Measurements from ENCODE around the gene TFF3.
A peak's percentile ranks its signal among the peaks of the same experiment; 100 is the strongest.

The TFF3 gene

GRCh38 chr21:42338729-42339715 lies 23.8 kb upstream of the TFF3 start:
- H3K4me2 ChIP-seq (ENCODE audit: low read depth, low read length, poor library complexity, severe bottlenecking), result no peak overlapping the region
- H2AFZ ChIP-seq (ENCODE audit: low read depth, low read length, severe bottlenecking), result no peak overlapping the region
- no peaks in the 10 kb centered on the region for H3K27me3 ChIP-seq (ENCODE audit: low read length)

GRCh38 chr21:42337830-42338728 lies 22.9 kb upstream of the TFF3 start:
- Histone ChIP-seq H3F3A (ENCODE audit: insufficient read depth) (no peaks in the 10 kb centered on the region), H3K27me3 (ENCODE audit: low read length) (no peaks in the 10 kb centered on the region), H3K4me2 (ENCODE audit: low read depth, low read length, poor library complexity, severe bottlenecking) (no peak overlapping the region), H3K27ac (ENCODE audit: low read depth, low read length) (no peak overlapping the region), H3K9ac (ENCODE audit: low read length) (no peak overlapping the region), H3K9me2 (replicated peaks; ENCODE audit: insufficient read depth, low read length) (no peaks in the 10 kb centered on the region), H4K20me1 (ENCODE audit: low read depth, low read length) (no peaks in the 10 kb centered on the region), H3K79me2 (ENCODE audit: insufficient read depth, low read length) (no peaks in the 10 kb centered on the region), H3K36me3 (ENCODE audit: low read length) (no peaks in the 10 kb centered on the region), H3K4me3 (ENCODE audit: insufficient read depth, low read length, poor library complexity, severe bottlenecking) (no peak overlapping the region), H3K9me3 (ENCODE audit: insufficient read depth, low read length) (no peaks in the 10 kb centered on the region), H2AFZ (ENCODE audit: low read depth, low read length, severe bottlenecking) (no peak overlapping the region)
- TF ChIP-seq EZH2phosphoT487 (conservative IDR thresholded peaks at IDR 0.05; ENCODE audit: low read length) (no peak), CTCF (IDR thresholded peaks at IDR 0.05; ENCODE audit: insufficient read depth, low read length, poor library complexity, severe bottlenecking) (peak; percentile 50)

More at GRCh38 chr21:42338729-42339715, 23.8 kb upstream of the TFF3 start:
- Histone ChIP-seq H3K27ac (ENCODE audit: low read depth, low read length) (no peak overlapping the region), H3K9me2 (replicated peaks; ENCODE audit: insufficient read depth, low read length) (no peaks in the 10 kb centered on the region), H3K79me2 (ENCODE audit: insufficient read depth, low read length) (no peaks in the 10 kb centered on the region), H3K4me3 (ENCODE audit: insufficient read depth, low read length, poor library complexity, severe bottlenecking) (no peak overlapping the region), H3K36me3 (ENCODE audit: low read length) (no peaks in the 10 kb centered on the region), H3F3A (ENCODE audit: insufficient read depth) (no peaks in the 10 kb centered on the region), H4K20me1 (ENCODE audit: low read depth, low read length) (no peaks in the 10 kb centered on the region), H3K9ac (ENCODE audit: low read length) (no peak overlapping the region), H3K9me3 (ENCODE audit: insufficient read depth, low read length) (no peaks in the 10 kb centered on the region)
- TF ChIP-seq EZH2phosphoT487 (conservative IDR thresholded peaks at IDR 0.05; ENCODE audit: low read length) (no peak), CTCF (IDR thresholded peaks at IDR 0.05; ENCODE audit: insufficient read depth, low read length, poor library complexity, severe bottlenecking) (no peak)

- Histone ChIP-seq H3F3A (ENCODE audit: insufficient read depth) (no peaks in the 10 kb centered on the region), H2AFZ (ENCODE audit: low read depth, low read length, severe bottlenecking) (no peak overlapping the region), H3K79me2 (ENCODE audit: insufficient read depth, low read length) (no peaks in the 10 kb centered on the region), H3K36me3 (ENCODE audit: low read length) (no peaks in the 10 kb centered on the region), H3K27me3 (ENCODE audit: low read length) (no peaks in the 10 kb centered on the region), H3K9ac (ENCODE audit: low read length) (no peak overlapping the region), H4K20me1 (ENCODE audit: low read depth, low read length) (no peaks in the 10 kb centered on the region), H3K9me2 (replicated peaks; ENCODE audit: insufficient read depth, low read length) (no peaks in the 10 kb centered on the region), H3K4me3 (ENCODE audit: insufficient read depth, low read length, poor library complexity, severe bottlenecking) (no peak overlapping the region), H3K4me2 (ENCODE audit: low read depth, low read length, poor library complexity, severe bottlenecking) (no peak overlapping the region), H3K9me3 (ENCODE audit: insufficient read depth, low read length) (no peaks in the 10 kb centered on the region), H3K27ac (ENCODE audit: low read depth, low read length) (no peak overlapping the region)
- TF ChIP-seq EZH2phosphoT487 (conservative IDR thresholded peaks at IDR 0.05; ENCODE audit: low read length), result no peak
- no peak for TF ChIP-seq CTCF (IDR thresholded peaks at IDR 0.05; ENCODE audit: insufficient read depth, low read length, poor library complexity, severe bottlenecking)
These were observed 22.1 kb upstream of the TFF3 start for GRCh38 chr21:42337276-42337675.

All from SU-DHL-6 (cell line).